Left renal pelvis (tissue), 4 donors: ENCODE results near the gene NCL. TPM values are rescaled to one million over a fixed set of nuclear protein-coding genes. Genes with fewer than 3 reads are reported as not detected.

Experiments used
- DNase-seq, 4 donors: peaks; one replicate each; pipeline ENCODE4 v3.0.0-alpha.2; 2013; ENCODE audit warnings: low read depth in 4 of 4, low spot score in 3 of 4
- polyA plus RNA-seq, 4 donors: library from polyadenylated mRNA; unstranded; fragments of 120-200 nt; gene quantifications; one replicate each; pipeline ENCODE4 v1.2.1, GENCODE V29; 2013; ENCODE audit not compliant: insufficient read length in 4 of 4

NCL gene, protein sequence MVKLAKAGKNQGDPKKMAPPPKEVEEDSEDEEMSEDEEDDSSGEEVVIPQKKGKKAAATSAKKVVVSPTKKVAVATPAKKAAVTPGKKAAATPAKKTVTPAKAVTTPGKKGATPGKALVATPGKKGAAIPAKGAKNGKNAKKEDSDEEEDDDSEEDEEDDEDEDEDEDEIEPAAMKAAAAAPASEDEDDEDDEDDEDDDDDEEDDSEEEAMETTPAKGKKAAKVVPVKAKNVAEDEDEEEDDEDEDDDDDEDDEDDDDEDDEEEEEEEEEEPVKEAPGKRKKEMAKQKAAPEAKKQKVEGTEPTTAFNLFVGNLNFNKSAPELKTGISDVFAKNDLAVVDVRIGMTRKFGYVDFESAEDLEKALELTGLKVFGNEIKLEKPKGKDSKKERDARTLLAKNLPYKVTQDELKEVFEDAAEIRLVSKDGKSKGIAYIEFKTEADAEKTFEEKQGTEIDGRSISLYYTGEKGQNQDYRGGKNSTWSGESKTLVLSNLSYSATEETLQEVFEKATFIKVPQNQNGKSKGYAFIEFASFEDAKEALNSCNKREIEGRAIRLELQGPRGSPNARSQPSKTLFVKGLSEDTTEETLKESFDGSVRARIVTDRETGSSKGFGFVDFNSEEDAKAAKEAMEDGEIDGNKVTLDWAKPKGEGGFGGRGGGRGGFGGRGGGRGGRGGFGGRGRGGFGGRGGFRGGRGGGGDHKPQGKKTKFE
- 1,000 to 10,000 TPM in 2 of 4 donors, 100 to 1,000 TPM in 2; 931 to 1,288 (median 1,077) TPM for polyA plus RNA-seq

DNA sequence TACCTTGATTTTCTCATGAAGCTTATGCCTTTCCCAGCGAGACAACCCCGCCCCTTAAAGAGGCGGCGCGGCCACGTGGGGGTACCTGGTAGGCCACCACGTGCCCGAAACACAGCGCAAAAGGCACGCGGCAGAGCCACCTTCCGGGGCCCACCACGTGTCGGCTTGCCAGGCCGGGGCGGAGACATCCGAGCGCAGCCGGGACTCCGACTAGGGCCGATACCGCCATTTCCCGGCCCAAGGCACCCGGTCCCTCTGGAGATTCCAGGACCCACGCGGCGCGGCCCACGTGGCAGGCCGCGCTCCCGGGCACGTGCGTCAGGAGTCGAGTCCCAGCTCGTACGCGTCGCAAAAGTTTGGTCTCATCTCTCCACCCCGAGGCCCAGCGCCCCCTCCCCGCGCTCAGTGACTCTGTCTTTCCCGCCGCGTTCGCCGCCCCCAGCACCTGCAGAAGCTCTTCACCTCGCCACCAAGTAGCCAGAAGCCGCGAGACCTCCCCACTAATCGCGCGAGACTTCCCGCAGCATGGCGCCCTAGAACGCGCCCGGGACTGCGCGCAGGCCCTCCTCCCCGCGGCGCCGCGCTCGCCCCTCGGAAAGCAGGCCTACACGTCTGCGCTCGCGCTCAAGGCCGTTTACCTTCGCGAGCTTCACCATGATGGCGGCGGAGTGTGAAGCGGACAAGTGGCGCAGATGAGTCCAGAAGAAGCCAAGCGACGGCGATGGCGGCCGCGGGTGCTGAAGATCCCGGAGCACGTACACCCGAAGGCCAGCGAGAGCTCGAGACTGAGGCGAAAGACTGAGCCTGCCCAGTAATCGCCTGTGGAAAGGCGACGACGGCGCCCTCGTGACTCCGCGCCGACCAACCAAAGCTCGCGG is at the start of gene NCL:
TSS of gene NCL (minus strand) at position 787 of the 878 bp plus-strand sequence. CDS start at position 656, 131 bp downstream.
- peak in 2 of 4 donors; percentile 66 to 94 for DNase-seq

DNA sequence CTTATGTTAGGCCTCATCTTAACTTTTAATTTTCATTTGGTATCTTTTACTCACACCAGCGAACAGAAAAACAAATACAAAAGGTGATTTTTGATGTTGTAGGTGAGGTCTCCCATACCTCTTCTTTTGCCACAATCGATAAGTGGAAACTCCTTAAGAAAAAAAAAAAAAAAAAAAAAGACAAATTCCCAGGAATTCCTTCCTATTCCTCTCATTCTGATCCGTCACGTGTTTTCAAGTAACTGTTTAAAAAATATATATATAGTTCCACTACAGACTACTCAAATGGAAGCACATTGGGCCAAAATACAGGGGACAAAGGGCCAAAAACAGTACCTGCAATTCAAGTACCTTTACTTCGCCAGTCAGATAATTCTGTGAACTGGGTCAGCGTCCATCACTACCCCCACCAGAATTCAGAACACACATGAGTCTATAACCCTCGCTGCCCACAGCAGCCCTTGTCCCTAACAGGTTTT is 49.5 kb upstream of the NCL start:
- no peak for DNase-seq

DNA sequence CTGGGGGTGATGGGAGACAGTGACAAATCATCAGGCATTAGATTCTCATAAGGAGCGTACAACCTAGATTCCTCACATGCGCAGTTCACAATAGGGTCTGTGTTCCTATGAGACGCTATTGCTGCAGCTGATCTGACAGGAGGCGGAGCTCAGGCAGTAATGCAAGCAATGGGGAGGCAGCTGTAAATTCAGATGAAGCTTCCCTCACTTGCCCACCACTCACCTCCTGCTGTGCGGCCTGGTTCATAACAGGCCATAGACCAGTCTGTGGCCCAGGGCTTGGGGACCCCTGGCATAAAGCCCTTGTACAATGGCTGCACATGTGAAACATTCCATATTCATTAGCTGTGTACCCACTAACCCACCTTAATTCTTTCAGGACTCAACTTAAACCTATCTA is 47.9 kb upstream of the NCL start:
- DNase-seq: no peak

DNA sequence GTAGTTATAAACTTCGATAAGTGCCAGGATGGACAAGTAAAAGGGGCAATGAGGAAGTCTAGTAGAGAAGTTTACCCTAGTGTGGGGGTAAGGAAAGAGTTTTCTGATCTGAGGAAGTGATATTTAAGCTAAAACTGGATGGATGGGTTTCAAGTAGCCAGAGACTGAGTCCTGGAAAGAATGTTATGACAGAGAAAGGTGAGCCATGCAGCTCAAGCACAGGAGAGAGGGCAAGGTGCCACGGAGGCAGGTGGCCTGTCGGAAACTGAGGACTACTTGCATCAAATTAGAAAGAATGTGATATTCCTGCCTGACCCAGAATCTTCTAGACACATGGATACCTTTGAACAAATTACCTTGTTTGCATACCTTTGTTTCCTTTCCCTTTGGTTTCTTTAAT is 39.5 kb upstream of the NCL start:
- DNase-seq: no peak

DNA sequence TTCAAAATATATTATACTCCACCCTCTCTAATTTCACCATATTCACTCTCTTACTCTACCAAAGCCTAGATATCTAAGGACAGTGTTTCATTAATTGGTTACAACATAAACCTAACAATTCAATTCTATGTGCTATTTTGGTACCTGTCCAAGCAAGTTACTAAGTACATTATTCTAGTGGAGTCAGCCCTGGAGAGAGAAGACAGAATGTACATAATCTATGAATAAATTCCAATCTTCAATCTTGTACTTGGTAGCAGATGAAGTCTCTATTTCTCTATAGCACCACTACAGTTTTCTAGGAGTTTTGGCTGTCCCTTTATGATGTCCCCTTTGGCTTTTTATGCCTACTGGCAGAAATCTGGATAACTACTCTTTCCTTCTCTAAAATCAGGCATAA is 38.3 kb upstream of the NCL start:
- DNase-seq: no peak

- no peak for DNase-seq
These were observed 33.4 kb upstream of the NCL start for GRCh38 chr2:231497651-231498050.

DNA sequence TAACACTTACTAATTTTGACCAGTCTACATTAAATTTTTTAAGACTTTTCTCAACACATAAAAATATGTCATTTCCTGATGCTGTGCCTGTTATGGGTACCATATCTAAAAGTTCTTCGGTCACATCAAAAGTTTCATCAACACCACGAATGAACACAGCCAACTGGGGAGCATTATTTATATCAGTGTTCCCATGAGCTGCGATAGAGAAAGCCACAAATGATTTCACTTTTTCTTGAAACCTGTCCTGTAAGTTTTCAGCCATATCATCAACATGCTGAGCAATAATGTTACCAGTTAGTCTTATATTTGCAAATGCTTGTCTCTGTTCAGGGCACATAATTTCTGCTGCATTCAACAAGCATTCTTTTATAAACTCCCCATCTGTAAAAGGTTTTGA is 30.4 kb upstream of the NCL start:
- no peak for DNase-seq

GRCh38 chr2:231490801-231491200 is 26.5 kb upstream of the NCL start:
- DNase-seq: no peak

GRCh38 chr2:231489990-231490389 is 25.7 kb upstream of the NCL start:
- DNase-seq: no peak

GRCh38 chr2:231488331-231488730 is 24.0 kb upstream of the NCL start:
- no peak for DNase-seq

- no peak for DNase-seq
These were observed 22.7 kb upstream of the NCL start for GRCh38 chr2:231486851-231487596.

DNA sequence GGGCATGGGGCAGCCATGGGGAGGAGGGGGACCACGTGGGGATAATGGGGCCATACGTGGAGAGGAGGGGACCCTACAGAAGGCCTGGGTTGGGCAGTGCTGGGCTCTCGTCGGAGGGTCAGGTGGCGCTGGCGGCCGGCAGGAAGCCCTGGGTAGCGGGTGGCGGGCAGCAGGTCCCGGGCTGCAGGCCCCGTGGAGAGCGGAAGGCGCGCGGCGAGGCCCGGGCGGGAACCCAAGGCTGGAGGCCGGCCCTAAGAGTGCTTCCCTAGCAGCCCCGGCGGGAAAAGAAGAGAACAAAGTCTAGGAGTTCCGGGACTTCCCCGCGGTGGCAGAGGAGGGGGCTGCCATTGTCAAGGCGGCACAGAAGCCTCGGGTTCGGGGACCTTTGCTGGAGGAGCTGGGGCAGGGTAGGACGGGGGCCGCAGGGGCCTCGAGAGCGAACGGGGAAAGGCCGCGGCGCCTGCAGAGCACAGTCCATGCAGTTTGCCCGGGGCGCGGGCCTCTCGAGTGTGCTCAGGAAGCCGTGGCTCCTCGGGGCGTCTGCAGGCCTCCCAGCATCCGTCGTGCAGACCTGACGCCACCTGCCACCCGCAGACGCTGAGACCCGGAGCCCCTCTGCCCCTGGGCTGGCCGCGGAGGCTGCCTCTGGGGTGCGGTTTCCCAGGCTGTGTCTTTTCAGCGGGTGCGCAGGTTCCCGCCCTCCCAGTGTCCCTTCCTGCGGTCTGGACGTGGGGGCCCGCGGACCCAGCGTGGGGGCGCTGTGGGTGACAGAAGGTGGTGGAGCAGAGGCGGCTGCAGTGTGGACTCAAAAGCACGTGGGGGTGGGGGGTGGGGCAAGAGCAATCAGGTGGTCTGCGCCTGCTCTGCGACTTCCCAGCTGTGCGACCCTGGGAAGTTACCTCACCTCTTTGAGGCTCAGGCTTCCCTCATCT is 19.4 kb upstream of the NCL start:
- peak in 1 of 4 donors; percentile 5 for DNase-seq

DNA sequence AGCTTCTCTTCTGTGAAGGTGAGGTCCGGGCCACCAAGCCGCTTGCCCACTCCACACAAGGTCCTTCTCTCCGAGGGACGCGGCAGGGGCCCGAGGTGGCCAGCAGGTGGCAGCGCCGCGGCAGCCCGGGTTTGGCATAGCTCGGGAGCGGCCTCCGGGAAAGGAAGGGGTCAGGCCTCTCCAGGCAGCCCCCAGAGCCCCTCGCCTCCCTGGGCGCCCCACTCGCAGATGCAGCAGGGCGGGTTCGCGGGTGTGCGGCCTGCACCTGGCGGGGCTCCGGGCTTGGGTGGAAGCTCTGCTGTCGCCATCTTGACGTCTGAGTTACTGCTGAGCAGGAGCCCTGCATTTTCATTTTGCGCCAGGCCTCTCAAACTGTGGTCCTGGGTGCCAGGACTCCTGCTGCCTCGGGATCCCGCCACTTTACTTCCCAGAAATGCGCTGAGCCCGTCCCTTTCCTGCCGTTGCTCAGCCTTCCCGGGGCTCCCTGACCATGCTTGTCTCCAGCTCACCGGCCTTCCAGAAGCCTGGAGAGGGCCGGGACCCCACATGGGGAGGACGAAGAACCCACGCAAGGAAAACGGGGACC is 18.6 kb upstream of the NCL start:
- DNase-seq: peak in 3 of 4 donors; percentile 21 to 39 (median 32)

GRCh38 chr2:231480781-231481180 is 16.5 kb upstream of the NCL start:
- DNase-seq: no peak

DNA sequence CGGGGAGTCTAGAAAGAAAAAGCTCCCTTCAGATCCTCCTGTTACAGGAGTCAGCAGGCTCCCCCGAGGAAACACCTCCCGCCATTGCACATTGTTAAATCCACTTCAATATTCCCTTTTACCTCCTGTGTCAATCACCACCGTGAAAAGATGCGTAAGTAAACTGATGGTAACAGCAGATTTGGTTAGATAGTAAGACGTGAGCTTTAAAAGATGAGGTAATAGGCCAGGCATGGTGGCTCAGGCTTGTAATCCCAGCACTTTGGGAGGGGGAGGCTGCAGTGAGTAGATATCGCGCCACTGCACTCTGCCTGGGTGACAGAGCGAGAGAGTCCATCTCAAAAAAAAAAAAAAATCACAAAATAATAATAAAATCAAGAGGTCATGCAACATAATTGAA is 15.2 kb upstream of the NCL start:
- no peak for DNase-seq

GRCh38 chr2:231476920-231477319 is 12.6 kb upstream of the NCL start:
- DNase-seq: no peak

DNA sequence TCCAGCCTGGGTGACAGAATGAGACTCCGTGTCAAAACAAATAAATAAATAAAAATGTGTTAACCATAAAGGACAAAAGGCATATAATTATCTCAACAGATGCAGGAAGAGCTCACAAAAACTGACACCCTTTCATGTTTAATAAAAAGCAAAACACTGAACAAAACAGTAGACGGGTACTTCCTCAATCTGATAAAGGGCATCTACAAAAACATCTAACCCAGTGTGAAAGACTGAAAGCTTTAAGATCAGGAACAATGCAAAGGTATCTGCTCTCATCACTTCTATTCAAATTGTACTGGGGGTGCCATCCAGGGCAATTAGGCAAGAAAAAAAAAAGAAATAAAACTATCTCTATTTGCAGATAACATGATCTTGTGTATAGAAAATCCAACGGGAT is 11.7 kb upstream of the NCL start:
- DNase-seq: no peak

DNA sequence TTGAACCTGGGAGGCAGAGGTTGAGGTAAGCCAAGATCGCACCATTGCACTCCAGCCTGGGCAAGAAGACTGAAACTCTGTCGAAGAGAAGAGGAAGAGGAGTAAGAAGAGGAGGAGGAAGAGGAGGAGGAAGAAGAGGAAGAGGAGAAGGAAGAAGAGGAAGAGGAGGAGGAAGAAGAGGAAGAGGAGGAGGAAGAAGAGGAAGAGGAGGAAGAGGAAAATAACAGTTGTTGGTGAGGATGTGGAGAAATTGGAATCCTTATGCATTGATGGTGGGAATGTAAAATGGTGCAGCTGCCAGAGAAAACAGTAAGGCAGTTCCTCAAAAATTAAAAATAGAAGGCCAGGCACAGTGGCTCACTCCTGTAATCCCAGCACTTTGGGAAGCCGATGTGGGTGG is 8.5 kb upstream of the NCL start:
- DNase-seq: no peak
